PC-3 (cell line): ENCODE measurements around the gene EGFL7.

Experiments
- CTCF ChIP-seq: fragments of 300-600 bp; sonication (generic); conservative IDR thresholded peaks from 2 replicates; pipeline ENCODE4 v1.5.1; 2017; ENCODE audit warnings: antibody characterized with exemption, low read depth, mild to moderate bottlenecking, low read length
- EZH2 ChIP-seq: fragments of 300-600 bp; sonication (generic); IDR thresholded peaks from one replicate; pipeline ENCODE4 v1.6.1; 2017; ENCODE audit warnings: antibody characterized with exemption, mild to moderate bottlenecking, low read length; ENCODE audit not compliant: unreplicated experiment
- EZH2phosphoT487 ChIP-seq: fragments of 300-600 bp; sonication (generic); IDR thresholded peaks from 2 replicates; pipeline ENCODE4 v1.6.1; 2018; ENCODE audit warnings: mild to moderate bottlenecking, antibody characterized with exemption, low read length, borderline replicate concordance

DNA sequence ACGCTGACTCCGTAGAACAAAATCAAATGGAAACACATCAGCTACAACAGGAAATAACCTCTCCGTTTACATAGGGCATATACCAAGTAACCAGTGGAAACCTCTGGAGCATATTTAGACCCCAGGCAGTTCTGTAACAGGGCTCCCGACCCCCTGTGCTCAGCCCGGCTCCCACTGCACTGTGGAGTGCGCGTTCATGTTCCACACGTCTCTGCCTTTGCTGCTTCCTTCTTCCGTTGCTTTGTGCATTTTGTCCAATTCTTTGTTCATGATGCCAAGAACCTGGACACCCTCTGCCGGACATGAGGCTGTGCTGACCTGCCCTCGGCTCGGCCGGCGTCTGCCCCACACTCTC, 30.4 kb downstream of the EGFL7 start:
- TF ChIP-seq CTCF (no peak), EZH2phosphoT487 (no peak), EZH2 (no peak)
